HepG2 (cell line): Measurements from ENCODE around the gene COPS8. TPM values are rescaled to one million over a fixed set of nuclear protein-coding genes. Genes with fewer than 3 reads are reported as not detected.

Experiments used
- ATAC-seq: fragments of 200-7000 bp; cut with Tn5 transposase; 3 replicates; pipeline ENCODE4 v1.9.1; 2020; ENCODE audit warnings: mild to moderate bottlenecking, moderate library complexity
- BruUV-seq: library from RNA; stranded (reverse); fragments of 400-500 nt; replicated peaks from 2 replicates; lab custom pipeline; 2021; lab: Mats Ljungman, UMichigan
- CTCF ChIA-PET: fragments of 300-600 bp; formaldehyde crosslinking; extraction: SDS; loops from one replicate; lab custom pipeline; 2021; ENCODE audit warnings: low total read pairs, inconsistent platforms, low intra/inter-chr PET ratio; lab: Yijun Ruan, JAX
- POLR2A ChIA-PET: fragments of 350-600 bp; sonication (Branson Sonifier 250); formaldehyde crosslinking; loops from one replicate; lab custom pipeline; 2020; ENCODE audit warnings: antibody characterized with exemption, inconsistent platforms; lab: Yijun Ruan, JAX
- DNase-seq: peaks from one replicate; pipeline ENCODE4 v3.0.0-alpha.2; 2015; ENCODE audit warnings: low spot score
- FAIRE-seq: peaks from 3 replicates; lab custom pipeline; 2011; peaks lifted over from hg19 to GRCh38; lab: Jason Lieb, UNC
- H2AFZ ChIP-seq: one replicate; pipeline ENCODE4 v1.6.1; 2011; ENCODE audit warnings: low read length, inconsistent platforms
- H3K27ac ChIP-seq: fragments of 300-600 bp; 3 replicates; pipeline ENCODE4 v1.8.0; 2011; ENCODE audit warnings: mixed run types, mild to moderate bottlenecking, mixed read lengths, low read length, inconsistent platforms; ENCODE audit not compliant: insufficient read depth; ENCODE audit errors: extremely low read length
- H3K27me3 ChIP-seq, 2 experiments: fragments of 200-600 bp in 1 of 2; 2 replicates in 1 of 2; 3 replicates in 1 of 2; pipeline versions ENCODE4 v1.6.0 to v1.8.0; 2011; ENCODE audit warnings: low read length in 2 of 2, mild to moderate bottlenecking in 2 of 2, moderate library complexity in 2 of 2, inconsistent platforms in 1 of 2; ENCODE audit not compliant: insufficient read depth in 2 of 2, control insufficient read depth in 1 of 2
- H3K36me3 ChIP-seq, 2 experiments: fragments of 200-600 bp in 1 of 2; replicated peaks in 1 of 2; 2 replicates in 1 of 2; 3 replicates in 1 of 2; pipeline versions ENCODE4 v1.5.1 to v1.8.0; 2011; ENCODE audit warnings: low read length in 2 of 2, inconsistent platforms in 1 of 2; ENCODE audit not compliant: insufficient read depth in 2 of 2, control insufficient read depth in 1 of 2
- H3K4me1 ChIP-seq: 2 replicates; pipeline ENCODE4 v1.5.1; 2012; ENCODE audit warnings: low read length, inconsistent platforms; ENCODE audit not compliant: insufficient read depth
- H3K4me2 ChIP-seq: 2 replicates; pipeline ENCODE4 v1.6.0; 2011; ENCODE audit warnings: low read depth, low read length, inconsistent platforms
- H3K4me3 ChIP-seq, 3 experiments: fragments of 200-600 bp in 1 of 3; sonication (generic), shearing (Covaris generic) in 1 of 3; replicated peaks in 1 of 3; 2 replicates each; pipeline ENCODE4 v1.5.1; 2011 to 2016; ENCODE audit warnings: low read length in 3 of 3, inconsistent platforms in 2 of 3, low read depth in 2 of 3, mild to moderate bottlenecking in 2 of 3, control low read depth in 1 of 3, mixed read lengths in 1 of 3; ENCODE audit not compliant: insufficient read depth in 1 of 3
- H3K79me2 ChIP-seq: one replicate; pipeline ENCODE4 v1.6.1; 2011; ENCODE audit warnings: low read length, inconsistent platforms; ENCODE audit not compliant: insufficient read depth
- H3K9ac ChIP-seq: 2 replicates; pipeline ENCODE4 v1.6.0; 2011; ENCODE audit warnings: mild to moderate bottlenecking, low read depth, low read length, inconsistent platforms; ENCODE audit not compliant: insufficient read depth
- H3K9me3 ChIP-seq: 2 replicates; pipeline ENCODE4 v1.5.1; 2012; ENCODE audit warnings: mild to moderate bottlenecking, low read length
- H4K20me1 ChIP-seq: 2 replicates; pipeline ENCODE4 v1.6.0; 2011; ENCODE audit warnings: inconsistent platforms, mild to moderate bottlenecking, low read length, moderate library complexity; ENCODE audit not compliant: insufficient read depth
- HHEX ChIP-seq: IDR thresholded peaks from 2 replicates; pipeline ENCODE4 v1.6.1; 2016; ENCODE audit warnings: control low read depth
- ISX ChIP-seq: sonication (generic); formaldehyde crosslinking; conservative IDR thresholded peaks from 2 replicates; pipeline ENCODE4 v1.5.0; 2020; ENCODE audit warnings: missing genetic modification reagents
- MXI1 ChIP-seq: IDR thresholded peaks from 3 replicates; pipeline ENCODE4 v1.6.1; 2012; ENCODE audit warnings: low read depth, low read length, inconsistent platforms, borderline replicate concordance
- NR3C1 ChIP-seq: sonication (generic); formaldehyde crosslinking; IDR thresholded peaks from 2 replicates; pipeline ENCODE4 v1.4.0; 2020; ENCODE audit warnings: missing genetic modification reagents
- SMAD3 ChIP-seq: sonication (generic); formaldehyde crosslinking; IDR thresholded peaks from 2 replicates; pipeline ENCODE4 v1.4.0; 2020; ENCODE audit warnings: missing genetic modification reagents
- SOX5 ChIP-seq: IDR thresholded peaks from 2 replicates; pipeline ENCODE4 v1.6.1; 2016; ENCODE audit warnings: borderline replicate concordance
- ZNF143 ChIP-seq: sonication (generic); formaldehyde crosslinking; IDR thresholded peaks from 2 replicates; pipeline ENCODE4 v1.4.0; 2020; ENCODE audit warnings: missing genetic modification reagents
- ZNF251 ChIP-seq: sonication (generic); formaldehyde crosslinking; IDR thresholded peaks from 2 replicates; pipeline ENCODE4 v1.9.0; 2021; ENCODE audit warnings: mild to moderate bottlenecking, missing genetic modification reagents
- ZNF260 ChIP-seq: sonication (generic); formaldehyde crosslinking; IDR thresholded peaks from 2 replicates; pipeline ENCODE4 v1.4.0; 2020; ENCODE audit warnings: missing genetic modification reagents, low read depth, mild to moderate bottlenecking, borderline replicate concordance
- ZNF878 ChIP-seq: sonication (generic); formaldehyde crosslinking; IDR thresholded peaks from 2 replicates; pipeline ENCODE4 v1.8.1; 2023; ENCODE audit warnings: mild to moderate bottlenecking, missing genetic modification reagents, moderate library complexity
- ZNF891 ChIP-seq: sonication (generic); formaldehyde crosslinking; IDR thresholded peaks from 2 replicates; pipeline ENCODE4 v1.5.0; 2020; ENCODE audit warnings: mild to moderate bottlenecking, missing genetic modification reagents
- WGBS: methylation state at CpG from one replicate; pipeline ENCODE4 v1.1.6; 2017; ENCODE audit warnings: low lambda C conversion rate; 5-methylcytosine and 5-hydroxymethylcytosine counted together
- in situ Hi-C: cut with HindIII; loops from 2 replicates; pipeline ENCODE4 v1.10.0; 2017; ENCODE audit warnings: low pct_unique_long_range_greater_than_20kb; ENCODE audit not compliant: extremely low pct_ligation_motif_present
- intact Hi-C: fragments of 100-400 bp; cut with micrococcal nuclease; formaldehyde crosslinking; loops from one replicate; pipeline ENCODE4 v1.10.0; 2022; ENCODE audit not compliant: unreplicated experiment
- polyA plus RNA-seq, 8 experiments: library from polyadenylated mRNA; depleted of rRNA in 3 of 8; stranded (reverse) in 7 of 8; unstranded in 1 of 8; fragments of >200 nt; fragmentation: Illumina TruSeq in 4 of 8; extraction: Trizol in 4 of 8; gene quantifications; 2 replicates each; pipeline versions ENCODE4 v1.2.1 to v1.2.3, GENCODE V29; 2011 to 2016; ENCODE audit warnings: low read depth in 4 of 8, missing spikeins in 1 of 8, mixed read lengths in 1 of 8; ENCODE audit not compliant: insufficient read depth in 1 of 8
- total RNA-seq, 5 experiments: library from RNA; depleted of rRNA; stranded (reverse); fragments of >200 nt; fragmentation: Illumina TruSeq; extraction: Trizol; gene quantifications; 2 replicates each; pipeline ENCODE4 v1.2.3, GENCODE V29; 2016; ENCODE audit warnings: low read depth in 1 of 5
- TF ChIP-seq, protein P1 (sequence below): sonication (generic); formaldehyde crosslinking; IDR thresholded peaks from 2 replicates; pipeline ENCODE4 v1.4.0; 2020; ENCODE audit warnings: missing genetic modification reagents
- TF ChIP-seq, protein P2 (sequence below): sonication (generic); formaldehyde crosslinking; IDR thresholded peaks from 2 replicates; pipeline ENCODE4 v1.8.1; 2022; ENCODE audit warnings: mild to moderate bottlenecking, missing genetic modification reagents
- TF ChIP-seq, protein P3 (sequence below): sonication (generic); formaldehyde crosslinking; IDR thresholded peaks from 2 replicates; pipeline ENCODE4 v1.5.0; 2020; ENCODE audit warnings: mild to moderate bottlenecking, missing genetic modification reagents, moderate library complexity
- TF ChIP-seq, protein P4 (sequence below): sonication (generic); formaldehyde crosslinking; IDR thresholded peaks from 2 replicates; pipeline ENCODE4 v1.4.0; 2020; ENCODE audit warnings: missing genetic modification reagents, borderline replicate concordance

Gene COPS8
- total and polyA plus RNA-seq, 2 of the 13 experiments (the other 11 are each of a cell fraction or from before 2014, with no cell fraction given), result 86.3 to 96.6 TPM

DNA sequence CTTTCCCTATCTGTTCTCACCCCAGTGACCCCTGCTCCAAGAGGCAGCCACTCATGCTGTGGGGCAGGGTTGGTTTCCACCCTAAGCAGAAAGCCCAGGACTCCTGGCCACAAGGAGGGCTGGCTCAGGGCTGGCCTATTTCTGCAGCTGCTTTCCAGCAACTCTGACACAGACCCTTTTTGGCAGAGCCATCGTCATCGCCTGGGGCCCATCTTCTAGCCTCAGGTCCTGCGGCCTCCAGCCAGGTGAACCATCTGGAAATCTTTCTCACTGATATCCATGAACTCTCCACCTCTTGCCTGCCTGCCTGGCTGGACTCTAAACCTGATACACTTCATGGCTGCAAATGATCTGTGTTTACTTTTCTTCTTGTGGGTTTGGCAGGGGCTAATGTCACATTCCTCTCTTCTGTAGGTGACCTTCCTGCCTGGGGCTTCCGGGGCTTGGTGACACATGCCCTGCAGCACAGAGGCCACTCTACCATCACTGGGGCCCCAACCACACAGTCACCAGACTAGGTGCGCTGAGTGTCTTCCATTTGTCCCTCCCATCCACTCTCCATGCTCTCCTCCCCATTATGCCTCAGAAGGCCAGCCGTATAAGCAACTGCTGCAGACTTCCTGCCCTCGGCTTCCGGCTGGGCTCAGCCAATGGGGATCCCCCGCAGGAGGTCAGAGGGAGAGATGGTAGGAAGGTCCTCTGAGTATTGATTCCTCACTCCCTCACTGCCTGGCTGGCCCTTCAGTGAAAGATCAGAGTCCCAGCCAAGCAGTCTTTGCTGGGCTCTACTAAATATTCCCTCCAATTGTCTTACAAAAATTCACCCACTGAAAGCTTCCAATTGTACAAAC is 9.7 kb upstream of the COPS8 start:
- in situ Hi-C loops, result no loop called here
- no peak overlapping the region for H2AFZ ChIP-seq
- no peaks in the 10 kb centered on the region for H3K79me2 ChIP-seq
- no peaks in the 10 kb centered on the region for H3K27me3 ChIP-seq
- H3K9me3 ChIP-seq, result peaks cover 5% of the 10 kb centered on the region; the same call in 1 of the 2 replicates
- peak overlapping the region; percentile 48 for H3K9ac ChIP-seq
- FAIRE-seq (peak; percentile 98), DNase-seq (peak; percentile 98), ATAC-seq (peak; percentile 98)
- H3K27ac ChIP-seq, result peak overlapping the region; percentile 82
- H3K4me3 ChIP-seq, result peak overlapping the region; percentile 32 to 64 (median 35); a peak in 5 of 6 replicates
- H4K20me1 ChIP-seq, result no peaks in the 10 kb centered on the region
- H3K4me2 ChIP-seq, result peak overlapping the region; percentile 76
- POLR2A ChIA-PET, result interaction anchor here (3.9 kb wide), 1 partner anchor 10 kb away, joined by 49 read pairs; the partner anchor contains the start of gene COPS8
- WGBS, result 2% methylated on average over 9 of the region's 9 CpGs
- H3K4me1 ChIP-seq, result peaks cover 50% of the 10 kb centered on the region
- intact Hi-C loops, result loop anchor here (1.0 kb wide), 1 partner anchor 9 kb away; the partner anchor contains the start of gene COPS8
- H3K36me3 ChIP-seq, result 0 out of 5 replicates have a peak, but pooled peaks cover 0 to 1% of the 10 kb centered on the region in 2 experiments
- TSS peak; percentile 39 for BruUV-seq
- CTCF ChIA-PET, result no interaction called here
- no peak for TF ChIP-seq ZNF251 (CRISPR knock-in tag)
- 0 out of 2 replicates have a peak, but pooled peaks have one; percentile 65 for TF ChIP-seq ZNF891
- peak; percentile 9; the same call in 1 of the 2 replicates for TF ChIP-seq HHEX (CRISPR knock-in tag)
- TF ChIP-seq MXI1, result peak; percentile 62; the same call in 1 of the 3 replicates
- peak; percentile 69; the same call in 1 of the 2 replicates for TF ChIP-seq SMAD3 (CRISPR knock-in tag)
- TF ChIP-seq, protein P1, sequence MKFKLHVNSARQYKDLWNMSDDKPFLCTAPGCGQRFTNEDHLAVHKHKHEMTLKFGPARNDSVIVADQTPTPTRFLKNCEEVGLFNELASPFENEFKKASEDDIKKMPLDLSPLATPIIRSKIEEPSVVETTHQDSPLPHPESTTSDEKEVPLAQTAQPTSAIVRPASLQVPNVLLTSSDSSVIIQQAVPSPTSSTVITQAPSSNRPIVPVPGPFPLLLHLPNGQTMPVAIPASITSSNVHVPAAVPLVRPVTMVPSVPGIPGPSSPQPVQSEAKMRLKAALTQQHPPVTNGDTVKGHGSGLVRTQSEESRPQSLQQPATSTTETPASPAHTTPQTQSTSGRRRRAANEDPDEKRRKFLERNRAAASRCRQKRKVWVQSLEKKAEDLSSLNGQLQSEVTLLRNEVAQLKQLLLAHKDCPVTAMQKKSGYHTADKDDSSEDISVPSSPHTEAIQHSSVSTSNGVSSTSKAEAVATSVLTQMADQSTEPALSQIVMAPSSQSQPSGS, result peak; percentile 58
- peak; percentile 85 for TF ChIP-seq SOX5 (CRISPR knock-in tag)
- TF ChIP-seq, protein P2, sequence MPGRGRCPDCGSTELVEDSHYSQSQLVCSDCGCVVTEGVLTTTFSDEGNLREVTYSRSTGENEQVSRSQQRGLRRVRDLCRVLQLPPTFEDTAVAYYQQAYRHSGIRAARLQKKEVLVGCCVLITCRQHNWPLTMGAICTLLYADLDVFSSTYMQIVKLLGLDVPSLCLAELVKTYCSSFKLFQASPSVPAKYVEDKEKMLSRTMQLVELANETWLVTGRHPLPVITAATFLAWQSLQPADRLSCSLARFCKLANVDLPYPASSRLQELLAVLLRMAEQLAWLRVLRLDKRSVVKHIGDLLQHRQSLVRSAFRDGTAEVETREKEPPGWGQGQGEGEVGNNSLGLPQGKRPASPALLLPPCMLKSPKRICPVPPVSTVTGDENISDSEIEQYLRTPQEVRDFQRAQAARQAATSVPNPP (CRISPR knock-in tag), result no peak
- no peak for TF ChIP-seq ZNF260 (CRISPR knock-in tag)
- peak; percentile 64 for TF ChIP-seq ZNF143 (CRISPR knock-in tag)
- TF ChIP-seq, protein P3, sequence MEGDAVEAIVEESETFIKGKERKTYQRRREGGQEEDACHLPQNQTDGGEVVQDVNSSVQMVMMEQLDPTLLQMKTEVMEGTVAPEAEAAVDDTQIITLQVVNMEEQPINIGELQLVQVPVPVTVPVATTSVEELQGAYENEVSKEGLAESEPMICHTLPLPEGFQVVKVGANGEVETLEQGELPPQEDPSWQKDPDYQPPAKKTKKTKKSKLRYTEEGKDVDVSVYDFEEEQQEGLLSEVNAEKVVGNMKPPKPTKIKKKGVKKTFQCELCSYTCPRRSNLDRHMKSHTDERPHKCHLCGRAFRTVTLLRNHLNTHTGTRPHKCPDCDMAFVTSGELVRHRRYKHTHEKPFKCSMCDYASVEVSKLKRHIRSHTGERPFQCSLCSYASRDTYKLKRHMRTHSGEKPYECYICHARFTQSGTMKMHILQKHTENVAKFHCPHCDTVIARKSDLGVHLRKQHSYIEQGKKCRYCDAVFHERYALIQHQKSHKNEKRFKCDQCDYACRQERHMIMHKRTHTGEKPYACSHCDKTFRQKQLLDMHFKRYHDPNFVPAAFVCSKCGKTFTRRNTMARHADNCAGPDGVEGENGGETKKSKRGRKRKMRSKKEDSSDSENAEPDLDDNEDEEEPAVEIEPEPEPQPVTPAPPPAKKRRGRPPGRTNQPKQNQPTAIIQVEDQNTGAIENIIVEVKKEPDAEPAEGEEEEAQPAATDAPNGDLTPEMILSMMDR (CRISPR knock-in tag), result peak; percentile 23
- TF ChIP-seq ISX, result no peak
- TF ChIP-seq NR3C1 (CRISPR knock-in tag), result no peak
- TF ChIP-seq, protein P4, sequence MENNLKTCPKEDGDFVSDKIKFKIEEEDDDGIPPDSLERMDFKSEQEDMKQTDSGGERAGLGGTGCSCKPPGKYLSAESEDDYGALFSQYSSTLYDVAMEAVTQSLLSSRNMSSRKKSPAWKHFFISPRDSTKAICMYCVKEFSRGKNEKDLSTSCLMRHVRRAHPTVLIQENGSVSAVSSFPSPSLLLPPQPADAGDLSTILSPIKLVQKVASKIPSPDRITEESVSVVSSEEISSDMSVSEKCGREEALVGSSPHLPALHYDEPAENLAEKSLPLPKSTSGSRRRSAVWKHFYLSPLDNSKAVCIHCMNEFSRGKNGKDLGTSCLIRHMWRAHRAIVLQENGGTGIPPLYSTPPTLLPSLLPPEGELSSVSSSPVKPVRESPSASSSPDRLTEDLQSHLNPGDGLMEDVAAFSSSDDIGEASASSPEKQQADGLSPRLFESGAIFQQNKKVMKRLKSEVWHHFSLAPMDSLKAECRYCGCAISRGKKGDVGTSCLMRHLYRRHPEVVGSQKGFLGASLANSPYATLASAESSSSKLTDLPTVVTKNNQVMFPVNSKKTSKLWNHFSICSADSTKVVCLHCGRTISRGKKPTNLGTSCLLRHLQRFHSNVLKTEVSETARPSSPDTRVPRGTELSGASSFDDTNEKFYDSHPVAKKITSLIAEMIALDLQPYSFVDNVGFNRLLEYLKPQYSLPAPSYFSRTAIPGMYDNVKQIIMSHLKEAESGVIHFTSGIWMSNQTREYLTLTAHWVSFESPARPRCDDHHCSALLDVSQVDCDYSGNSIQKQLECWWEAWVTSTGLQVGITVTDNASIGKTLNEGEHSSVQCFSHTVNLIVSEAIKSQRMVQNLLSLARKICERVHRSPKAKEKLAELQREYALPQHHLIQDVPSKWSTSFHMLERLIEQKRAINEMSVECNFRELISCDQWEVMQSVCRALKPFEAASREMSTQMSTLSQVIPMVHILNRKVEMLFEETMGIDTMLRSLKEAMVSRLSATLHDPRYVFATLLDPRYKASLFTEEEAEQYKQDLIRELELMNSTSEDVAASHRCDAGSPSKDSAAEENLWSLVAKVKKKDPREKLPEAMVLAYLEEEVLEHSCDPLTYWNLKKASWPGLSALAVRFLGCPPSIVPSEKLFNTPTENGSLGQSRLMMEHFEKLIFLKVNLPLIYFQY (CRISPR knock-in tag), result 0 out of 2 replicates have a peak, but pooled peaks have one; percentile 34
- peak; percentile 96 for TF ChIP-seq ZNF878 (CRISPR knock-in tag)
